Testis (tissue), 3 donors: ENCODE measurements around the gene FSD1. TPM values are rescaled to one million over a fixed set of nuclear protein-coding genes. Genes with fewer than 3 reads are reported as not detected.

ENCODE experiments used
- DNase-seq: peaks from one replicate; pipeline ENCODE4 v3.0.0-alpha.2; 2019
- H3K27ac ChIP-seq, 2 donors: fragments of 200-600 bp; sonication (generic); one replicate each; pipeline ENCODE4 v1.5.1; 2019
- H3K27me3 ChIP-seq: fragments of 200-600 bp; sonication (generic); one replicate; pipeline ENCODE4 v1.5.1; 2019
- H3K36me3 ChIP-seq: fragments of 200-600 bp; sonication (generic); one replicate; pipeline ENCODE4 v1.5.1; 2017; ENCODE audit warnings: low read depth; ENCODE audit errors: missing control alignments
- H3K4me1 ChIP-seq: fragments of 200-600 bp; sonication (generic); one replicate; pipeline ENCODE4 v1.5.1; 2019
- H3K4me3 ChIP-seq, 2 donors: fragments of 200-600 bp; sonication (generic); one replicate each; pipeline ENCODE4 v1.5.1; 2017 to 2019
- H3K9me3 ChIP-seq: fragments of 200-600 bp; sonication (generic); one replicate; pipeline ENCODE4 v1.5.1; 2017
- CTCF ChIP-seq, 3 experiments: fragments of 450-650 bp in 2 of 3; fragments of 200-600 bp in 1 of 3; sonication (generic) in 1 of 3; IDR thresholded peaks; one replicate each; pipeline ENCODE4 v1.5.1; 2016 to 2019; ENCODE audit warnings: antibody characterized with exemption in 3 of 3, mild to moderate bottlenecking in 2 of 3, moderate library complexity in 1 of 3
- POLR2A ChIP-seq: fragments of 450-650 bp; IDR thresholded peaks from one replicate; pipeline ENCODE4 v1.6.1; 2017; ENCODE audit warnings: antibody characterized with exemption, mild to moderate bottlenecking, moderate library complexity
- WGBS, 2 donors: methylation state at CpG; one replicate each; pipeline ENCODE4 v1.1.5; 2018; 5-methylcytosine and 5-hydroxymethylcytosine counted together
- intact Hi-C: fragments of 100-400 bp; cut with DNase I; formaldehyde crosslinking; loops from one replicate; pipeline ENCODE4 v1.15.1; 2023; ENCODE audit warnings: low total_unique reads
- polyA plus RNA-seq: library from polyadenylated mRNA; stranded (reverse); fragments of 350-450 nt; fragmentation: Illumina TruSeq; extraction: RNeasy Lipid Tissue Mini Kit (QIAGEN cat#74804); gene quantifications from one replicate; pipeline ENCODE4 v1.2.3, GENCODE V29; 2014; ENCODE audit warnings: low read depth, low replicate concordance; ENCODE audit not compliant: insufficient read depth
- total RNA-seq, 2 donors: library from RNA; depleted of rRNA; stranded (reverse); fragments of >200 nt; gene quantifications; one replicate each; pipeline ENCODE4 v1.2.3, GENCODE V29; 2016

FSD1 gene
- total and polyA plus RNA-seq, 3 donors from 2014 or later, result 18.2 to 24.9 (median 24.1) TPM

DNA sequence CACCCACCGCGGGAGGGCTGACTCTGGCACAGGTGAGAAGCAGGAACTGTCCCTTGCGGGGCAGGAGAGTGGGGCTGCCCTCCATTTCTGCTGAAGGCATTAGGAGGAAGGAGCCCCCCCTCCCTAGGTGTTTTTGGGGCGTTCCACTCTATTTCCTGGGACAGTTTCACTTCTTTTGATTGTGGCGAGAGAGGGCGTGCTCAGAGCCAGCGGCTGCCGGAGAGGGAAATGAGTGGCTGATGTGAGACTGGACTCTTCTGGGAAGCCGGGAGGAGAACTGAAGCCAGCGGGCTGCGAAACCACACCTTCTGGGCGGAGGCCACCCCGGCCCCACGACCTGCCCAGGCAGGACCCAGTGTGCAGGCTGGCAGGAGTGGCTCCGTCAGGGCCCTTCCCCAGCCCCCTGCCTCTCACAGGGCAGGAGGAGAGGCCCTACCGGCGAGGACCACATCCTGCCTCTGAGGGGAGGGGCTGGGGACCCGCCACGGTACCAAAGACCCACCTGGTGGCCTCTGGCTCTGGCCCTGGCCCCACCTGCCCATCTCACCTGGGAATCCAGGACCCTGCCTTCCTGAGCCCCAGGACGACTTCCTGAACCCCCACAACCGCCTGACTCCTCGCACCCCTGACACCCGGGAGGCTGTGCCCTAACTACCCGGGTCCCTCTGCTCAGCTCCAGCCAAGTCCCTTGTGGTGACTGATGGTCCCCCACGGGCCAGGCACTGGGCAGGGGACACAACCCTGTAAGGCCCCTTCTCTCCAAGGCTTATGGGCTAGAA lies 64.9 kb downstream of the FSD1 start:
- intact Hi-C loops, result no loop called here
- Histone ChIP-seq H3K4me3 (no peak overlapping the region), H3K36me3 (no peaks in the 10 kb centered on the region), H3K9me3 (no peaks in the 10 kb centered on the region), H3K4me1 (peaks cover 54% of the 10 kb centered on the region), H3K27ac (peak overlapping the region; percentile 11 to 50), H3K27me3 (no peaks in the 10 kb centered on the region)
- TF ChIP-seq CTCF (IDR thresholded peaks at IDR 0.05) (no peak), POLR2A (no peak)
- WGBS, 2 donors, result 74 to 79% methylated on average over 16 to 25 of the region's 25 CpGs
- peak; percentile 37 for DNase-seq

DNA sequence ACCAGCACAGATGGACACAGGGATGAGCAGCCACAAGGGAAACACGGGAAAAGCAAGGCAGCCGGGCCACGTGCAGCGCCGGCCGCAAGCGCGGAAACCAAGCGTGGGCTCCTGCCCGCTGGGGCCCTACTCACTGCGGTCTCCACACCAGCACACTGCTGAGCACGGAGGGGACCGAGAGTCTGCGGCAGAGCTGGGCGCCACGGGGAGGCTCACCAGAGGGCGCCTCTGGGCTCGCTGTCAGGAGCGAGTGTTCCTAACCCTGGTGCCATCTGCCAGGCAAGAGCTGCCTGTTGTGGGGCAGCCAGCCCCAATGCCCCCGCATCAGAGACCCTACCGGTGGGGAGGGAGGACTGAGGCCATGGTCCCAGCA lies 65.5 kb downstream of the FSD1 start:
- 60% methylated on average over 21 of the region's 21 CpGs; no CpG with 5 or more reads in 1 of the 2 donors for WGBS, 2 donors
- H3K4me1 ChIP-seq, result peaks cover 59% of the 10 kb centered on the region
- peak overlapping the region in 1 of 2 donors; percentile 50 for H3K27ac ChIP-seq
- no peak overlapping the region for H3K4me3 ChIP-seq
- H3K9me3 ChIP-seq, result no peaks in the 10 kb centered on the region
- peak; percentile 33 for DNase-seq
- H3K27me3 ChIP-seq, result no peaks in the 10 kb centered on the region
- intact Hi-C loops, result no loop called here
- no peaks in the 10 kb centered on the region for H3K36me3 ChIP-seq
- TF ChIP-seq CTCF (IDR thresholded peaks at IDR 0.05), result peak in 1 of 3 experiments; percentile 18
- TF ChIP-seq POLR2A, result no peak

DNA sequence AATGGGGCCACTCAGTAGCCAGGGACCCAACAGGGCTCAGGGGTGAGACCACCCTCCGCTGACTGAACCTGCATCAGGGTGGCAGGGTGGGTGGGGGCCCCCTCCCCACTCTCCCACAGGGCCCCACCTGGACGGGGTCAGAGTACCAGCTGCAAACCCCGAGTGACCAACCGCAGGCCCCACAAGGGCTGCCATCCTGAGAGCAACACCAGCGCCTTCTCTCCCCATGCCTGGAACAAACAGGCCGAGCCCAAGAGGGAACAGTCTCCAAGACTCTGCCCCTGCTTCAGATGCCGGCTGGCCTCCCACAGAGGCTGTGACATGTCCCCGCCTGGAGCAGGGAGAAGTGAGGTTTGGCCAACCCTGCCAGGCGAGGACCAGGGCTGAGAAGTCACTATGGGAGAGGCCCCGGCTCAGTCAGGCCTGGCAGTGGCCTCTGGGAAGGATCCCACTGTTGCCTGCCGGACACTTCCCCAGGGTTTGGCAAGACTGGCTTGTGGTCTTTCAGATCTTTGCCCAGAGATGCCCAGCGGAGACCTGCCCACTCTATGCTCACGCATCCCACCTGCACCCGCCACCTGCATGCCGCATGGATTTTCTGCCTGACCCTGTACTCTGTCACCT lies 66.1 kb downstream of the FSD1 start:
- Histone ChIP-seq H3K4me3 (no peak overlapping the region), H3K9me3 (no peaks in the 10 kb centered on the region), H3K27ac (no peak overlapping the region), H3K4me1 (peaks cover 66% of the 10 kb centered on the region), H3K36me3 (no peaks in the 10 kb centered on the region), H3K27me3 (no peaks in the 10 kb centered on the region)
- DNase-seq, result no peak
- intact Hi-C loops, result no loop called here
- TF ChIP-seq CTCF (IDR thresholded peaks at IDR 0.05), result no peak
- TF ChIP-seq POLR2A, result no peak
- 84 to 92% methylated on average over 10 to 15 of the region's 15 CpGs for WGBS, 2 donors

- no peaks in the 10 kb centered on the region for H3K36me3 ChIP-seq
- H3K4me1 ChIP-seq, result peaks cover 76% of the 10 kb centered on the region
- 57 to 78% methylated on average over 20 to 31 of the region's 31 CpGs for WGBS, 2 donors
- H3K27ac ChIP-seq, result no peak overlapping the region
- DNase-seq, result peak; percentile 43
- H3K27me3 ChIP-seq, result no peaks in the 10 kb centered on the region
- TF ChIP-seq POLR2A (no peak), CTCF (IDR thresholded peaks at IDR 0.05) (no peak)
- H3K4me3 ChIP-seq, result no peak overlapping the region
- intact Hi-C loops, result no loop called here
- H3K9me3 ChIP-seq, result no peaks in the 10 kb centered on the region
Measured at GRCh38 chr19:4371247-4372164, 67.1 kb downstream of the FSD1 start.
